ENCODE results near the gene NAV3. TPM values are rescaled to one million over a fixed set of nuclear protein-coding genes. Genes with fewer than 3 reads are reported as not detected.

Gene NAV3
- total RNA-seq, 6 experiments from 2014 or later, result 0.22 to 3.2 (median 1.2) TPM

GRCh38 chr12:78088391-78088832 lies 257.7 kb downstream of the NAV3 start:
- ATAC-seq (peak; percentile 51 to 87 (median 60)), DNase-seq (no peak)
- no peaks in the 10 kb centered on the region for H3K4me1 ChIP-seq
- H3K9me3 ChIP-seq, result no peaks in the 10 kb centered on the region
- WGBS (ENCODE audit: insufficient coverage, low coverage, low lambda C conversion rate, missing lambda C conversion rate), result 31% methylated on average over 3 of the region's 3 CpGs
- no peaks in the 10 kb centered on the region for H3K36me3 ChIP-seq
- H3K27ac ChIP-seq, result peak overlapping the region in 2 of 3 donors; percentile 2 to 19
- no peaks in the 10 kb centered on the region for H3K27me3 ChIP-seq
- intact Hi-C loops (cut with DNase I), result no loop called here
- H3K4me3 ChIP-seq, result peak overlapping the region; percentile 4 to 9 (median 6)
- TF ChIP-seq POLR2A (IDR thresholded peaks at IDR 0.05) (no peak), CTCF (IDR thresholded peaks at IDR 0.05) (no peak)

DNA sequence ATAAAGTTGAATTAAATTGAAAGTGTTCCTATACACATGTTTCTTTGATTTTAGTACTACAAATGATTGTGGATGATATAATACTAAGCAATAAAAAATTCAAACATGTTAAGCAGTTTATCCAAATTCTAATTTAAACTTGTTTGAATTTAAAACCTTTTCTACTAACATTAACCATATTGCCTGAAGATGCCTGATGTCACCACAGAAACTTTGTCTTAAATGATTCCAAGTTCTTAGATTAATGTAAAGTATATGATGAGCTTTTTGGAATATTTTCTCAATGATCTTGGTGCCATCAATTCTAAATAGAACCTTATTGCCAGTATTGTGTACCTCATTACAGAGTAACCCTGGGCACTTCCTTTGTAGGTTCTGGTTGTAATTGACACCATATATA lies 259.6 kb downstream of the NAV3 start:
- Histone ChIP-seq H3K4me1 (no peaks in the 10 kb centered on the region), H3K36me3 (no peaks in the 10 kb centered on the region), H3K4me3 (no peak overlapping the region), H3K27ac (no peak overlapping the region), H3K9me3 (no peaks in the 10 kb centered on the region), H3K27me3 (no peaks in the 10 kb centered on the region)
- TF ChIP-seq CTCF (IDR thresholded peaks at IDR 0.05) (no peak), POLR2A (IDR thresholded peaks at IDR 0.05) (no peak)
- intact Hi-C loops (cut with DNase I), result no loop called here
- no peak for ATAC-seq
- DNase-seq, result no peak

GRCh38 chr12:78095623-78096022 lies 264.9 kb downstream of the NAV3 start:
- no peak for DNase-seq
- ATAC-seq, result no peak
- no peaks in the 10 kb centered on the region for H3K27me3 ChIP-seq
- H3K36me3 ChIP-seq, result no peaks in the 10 kb centered on the region
- TF ChIP-seq CTCF (IDR thresholded peaks at IDR 0.05), result no peak
- TF ChIP-seq POLR2A (IDR thresholded peaks at IDR 0.05), result no peak
- H3K4me3 ChIP-seq, result no peak overlapping the region
- no peaks in the 10 kb centered on the region for H3K9me3 ChIP-seq
- H3K4me1 ChIP-seq, result no peaks in the 10 kb centered on the region
- intact Hi-C loops (cut with DNase I), result no loop called here
- 80% methylated on average over 1 of the region's 1 CpG for WGBS (ENCODE audit: insufficient coverage, low coverage, low lambda C conversion rate, missing lambda C conversion rate)
- no peak overlapping the region for H3K27ac ChIP-seq

- Histone ChIP-seq H3K36me3 (no peaks in the 10 kb centered on the region), H3K4me3 (no peak overlapping the region), H3K4me1 (no peaks in the 10 kb centered on the region), H3K9me3 (no peaks in the 10 kb centered on the region), H3K27me3 (no peaks in the 10 kb centered on the region), H3K27ac (no peak overlapping the region)
- no peak for ATAC-seq
- WGBS (ENCODE audit: insufficient coverage, low coverage, low lambda C conversion rate, missing lambda C conversion rate), result 56% methylated on average over 2 of the region's 2 CpGs
- TF ChIP-seq CTCF (IDR thresholded peaks at IDR 0.05) (no peak), POLR2A (IDR thresholded peaks at IDR 0.05) (no peak)
- no peak for DNase-seq
- intact Hi-C loops (cut with DNase I), result no loop called here
Measured at GRCh38 chr12:78096909-78097597, 266.4 kb downstream of the NAV3 start.

All from right lobe of liver (tissue), 6 donors.